Osteoblast (primary cell): ENCODE results near the gene NBL1. TPM values are rescaled to one million over a fixed set of nuclear protein-coding genes. Genes with fewer than 3 reads are reported as not detected.

Experiments used
- DNase-seq: peaks from one replicate; pipeline ENCODE4 v3.0.0; 2011; ENCODE audit warnings: low spot score, mixed read lengths; ENCODE audit not compliant: insufficient read length; ENCODE audit errors: missing footprints
- H2AFZ ChIP-seq: 2 replicates; pipeline ENCODE4 v1.6.0; 2011; ENCODE audit warnings: mild to moderate bottlenecking, low read length
- H3K27ac ChIP-seq: 2 replicates; pipeline ENCODE4 v1.5.1; 2011; ENCODE audit warnings: mild to moderate bottlenecking, low read depth, low read length, moderate library complexity
- H3K27me3 ChIP-seq: 2 replicates; pipeline ENCODE4 v1.6.0; 2012; ENCODE audit warnings: mild to moderate bottlenecking, control low read depth, inconsistent platforms, low read length, moderate library complexity; ENCODE audit not compliant: insufficient read depth
- H3K36me3 ChIP-seq: 2 replicates; pipeline ENCODE4 v1.5.1; 2011; ENCODE audit warnings: mild to moderate bottlenecking, low read length, control low read depth, moderate library complexity; ENCODE audit not compliant: insufficient read depth
- H3K4me1 ChIP-seq: 2 replicates; pipeline ENCODE4 v1.5.1; 2011; ENCODE audit warnings: mild to moderate bottlenecking, low read length, control low read depth, moderate library complexity; ENCODE audit not compliant: insufficient read depth
- H3K4me2 ChIP-seq: 2 replicates; pipeline ENCODE4 v1.6.0; 2011; ENCODE audit warnings: mild to moderate bottlenecking, low read length; ENCODE audit not compliant: insufficient read depth
- H3K4me3 ChIP-seq: fragments of 200-600 bp; sonication (generic); 3 replicates; pipeline ENCODE4 v1.5.1; 2012; ENCODE audit warnings: mild to moderate bottlenecking, low read length, inconsistent platforms; ENCODE audit not compliant: insufficient read depth
- H3K79me2 ChIP-seq: 2 replicates; pipeline ENCODE4 v1.6.0; 2012; ENCODE audit warnings: mild to moderate bottlenecking, low read length, control low read depth, inconsistent platforms; ENCODE audit not compliant: insufficient read depth
- H3K9me3 ChIP-seq: 2 replicates; pipeline ENCODE4 v1.5.1; 2011; ENCODE audit warnings: low read depth, low read length, control low read depth
- H4K20me1 ChIP-seq: 2 replicates; pipeline ENCODE4 v1.6.0; 2012; ENCODE audit warnings: mild to moderate bottlenecking, low read length, control low read depth; ENCODE audit not compliant: insufficient read depth
- CTCF ChIP-seq: IDR thresholded peaks from 2 replicates; pipeline ENCODE4 v1.5.1; 2011; ENCODE audit warnings: mild to moderate bottlenecking, low read depth, low read length, moderate library complexity; ENCODE audit errors: extremely low read depth
- total RNA-seq: library from RNA; depleted of rRNA; stranded (reverse); fragments of >200 nt; gene quantifications from 2 replicates; pipeline ENCODE4 v1.2.3, GENCODE V29; 2012

The NBL1 gene
- total RNA-seq, 1 donor: 88.7 TPM

GRCh38 chr1:19613171-19613703, 30.9 kb upstream of the NBL1 start:
- Histone ChIP-seq H3K36me3 (no peaks in the 10 kb centered on the region), H3K27ac (no peak overlapping the region), H3K4me2 (no peak overlapping the region), H4K20me1 (peaks cover 8% of the 10 kb centered on the region), H3K79me2 (peaks cover 76% of the 10 kb centered on the region), H2AFZ (no peak overlapping the region), H3K4me3 (no peak overlapping the region), H3K4me1 (peaks cover 18% of the 10 kb centered on the region), H3K9me3 (no peaks in the 10 kb centered on the region), H3K27me3 (no peaks in the 10 kb centered on the region)
- DNase-seq: peak; percentile 29
- TF ChIP-seq CTCF: no peak

GRCh38 chr1:19615438-19615837, 28.7 kb upstream of the NBL1 start:
- no peaks in the 10 kb centered on the region for H3K36me3 ChIP-seq
- TF ChIP-seq CTCF: no peak
- H3K4me1 ChIP-seq: peaks cover 34% of the 10 kb centered on the region
- H3K4me2 ChIP-seq: no peak overlapping the region
- H3K9me3 ChIP-seq: no peaks in the 10 kb centered on the region
- H3K4me3 ChIP-seq: no peak overlapping the region
- peaks cover 64% of the 10 kb centered on the region for H3K79me2 ChIP-seq
- peaks cover 8% of the 10 kb centered on the region for H4K20me1 ChIP-seq
- no peaks in the 10 kb centered on the region for H3K27me3 ChIP-seq
- no peak overlapping the region for H2AFZ ChIP-seq
- H3K27ac ChIP-seq: no peak overlapping the region
- DNase-seq: no peak

- Histone ChIP-seq H3K4me3 (no peak overlapping the region), H3K9me3 (no peaks in the 10 kb centered on the region), H2AFZ (no peak overlapping the region), H4K20me1 (peaks cover 5% of the 10 kb centered on the region), H3K27me3 (no peaks in the 10 kb centered on the region), H3K79me2 (peaks cover 56% of the 10 kb centered on the region), H3K4me1 (peaks cover 42% of the 10 kb centered on the region), H3K36me3 (no peaks in the 10 kb centered on the region), H3K27ac (peak overlapping the region; percentile 1), H3K4me2 (no peak overlapping the region)
- no peak for DNase-seq
- no peak for TF ChIP-seq CTCF
Observed at GRCh38 chr1:19616489-19616888, 27.6 kb upstream of the NBL1 start.

- Histone ChIP-seq H3K27ac (peak overlapping the region; percentile 5), H3K79me2 (peaks cover 52% of the 10 kb centered on the region), H2AFZ (no peak overlapping the region), H3K9me3 (no peaks in the 10 kb centered on the region), H4K20me1 (peaks cover 8% of the 10 kb centered on the region), H3K4me1 (peaks cover 51% of the 10 kb centered on the region), H3K36me3 (no peaks in the 10 kb centered on the region), H3K27me3 (no peaks in the 10 kb centered on the region), H3K4me3 (no peak overlapping the region), H3K4me2 (no peak overlapping the region)
- TF ChIP-seq CTCF: no peak
- DNase-seq: no peak
Observed at GRCh38 chr1:19617376-19617775, 26.7 kb upstream of the NBL1 start.
